GM23338 (cell line): ENCODE measurements around the gene MFSD2A.

ENCODE experiments used
- CREB1 ChIP-seq: fragments of 250-450 bp; sonication (Bioruptor Pico); IDR thresholded peaks from 2 replicates; pipeline ENCODE4 v1.5.0; 2020; ENCODE audit warnings: low read depth, mild to moderate bottlenecking, moderate library complexity
- CTCF ChIP-seq, 2 experiments: fragments of 200-600 bp in 1 of 2; sonication (generic) in 1 of 2; conservative IDR thresholded peaks; 2 replicates each; pipeline versions ENCODE4 v1.5.1 to v1.6.1; 2016 to 2017; ENCODE audit warnings: antibody characterized with exemption in 2 of 2, low read depth in 2 of 2, mild to moderate bottlenecking in 2 of 2, moderate library complexity in 1 of 2
- EZH2 ChIP-seq: fragments of 200-600 bp; sonication (generic); IDR thresholded peaks from one replicate; pipeline ENCODE4 v1.8.0; 2017; ENCODE audit warnings: antibody characterized with exemption, mild to moderate bottlenecking, low read depth; ENCODE audit not compliant: unreplicated experiment
- EZH2phosphoT487 ChIP-seq: fragments of 200-600 bp; sonication (generic); IDR thresholded peaks from one replicate; pipeline ENCODE4 v1.8.1; 2018; ENCODE audit warnings: antibody characterized with exemption; ENCODE audit not compliant: unreplicated experiment
- NANOG ChIP-seq: IDR thresholded peaks from 2 replicates; pipeline ENCODE4 v1.6.1; 2016; ENCODE audit warnings: antibody characterized with exemption, borderline replicate concordance
- POLR2AphosphoS5 ChIP-seq: IDR thresholded peaks from 2 replicates; pipeline ENCODE4 v1.6.1; 2016; ENCODE audit warnings: antibody characterized with exemption, low read depth
- STAT1 ChIP-seq: IDR thresholded peaks from one replicate; pipeline ENCODE4 v1.6.1; 2016; ENCODE audit warnings: antibody characterized with exemption; ENCODE audit not compliant: unreplicated experiment
- ZNF114 ChIP-seq: fragments of 250-450 bp; sonication (Bioruptor Pico); IDR thresholded peaks from 2 replicates; pipeline ENCODE4 v1.5.0; 2020; ENCODE audit warnings: mild to moderate bottlenecking, moderate library complexity
- TF ChIP-seq, protein P1 (sequence below): IDR thresholded peaks from one replicate; pipeline ENCODE4 v1.6.1; 2018; ENCODE audit warnings: antibody characterized with exemption; ENCODE audit not compliant: unreplicated experiment

DNA sequence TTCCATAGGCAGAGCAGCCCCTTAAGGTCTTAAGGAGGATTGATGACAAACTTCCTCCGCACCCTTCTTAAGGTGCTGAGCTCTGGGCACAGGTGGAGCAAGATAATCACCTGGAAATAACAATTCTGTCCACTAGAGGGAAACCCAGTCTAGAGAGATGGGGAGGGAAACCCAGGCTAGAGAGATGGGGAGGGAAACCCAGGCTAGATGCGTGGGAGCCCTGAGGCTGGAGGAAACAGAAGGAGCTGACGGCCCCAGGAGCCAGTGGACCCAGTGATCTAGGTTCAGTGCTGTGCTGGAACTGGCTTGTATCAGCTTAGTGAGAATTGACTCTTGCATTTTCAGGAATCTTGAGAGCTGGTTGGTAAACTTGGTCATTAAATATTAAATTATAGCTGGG lies 35.4 kb upstream of the MFSD2A start:
- TF ChIP-seq CTCF (conservative IDR thresholded peaks at IDR 0.05; ENCODE audit: low read depth in 2 of 2) (peak; percentile 77 to 91), CREB1 (CRISPR knock-in tag) (no peak), EZH2 (no peak), ZNF114 (no peak), POLR2AphosphoS5 (no peak), NANOG (no peak), EZH2phosphoT487 (no peak), STAT1 (no peak)
- TF ChIP-seq, protein P1, sequence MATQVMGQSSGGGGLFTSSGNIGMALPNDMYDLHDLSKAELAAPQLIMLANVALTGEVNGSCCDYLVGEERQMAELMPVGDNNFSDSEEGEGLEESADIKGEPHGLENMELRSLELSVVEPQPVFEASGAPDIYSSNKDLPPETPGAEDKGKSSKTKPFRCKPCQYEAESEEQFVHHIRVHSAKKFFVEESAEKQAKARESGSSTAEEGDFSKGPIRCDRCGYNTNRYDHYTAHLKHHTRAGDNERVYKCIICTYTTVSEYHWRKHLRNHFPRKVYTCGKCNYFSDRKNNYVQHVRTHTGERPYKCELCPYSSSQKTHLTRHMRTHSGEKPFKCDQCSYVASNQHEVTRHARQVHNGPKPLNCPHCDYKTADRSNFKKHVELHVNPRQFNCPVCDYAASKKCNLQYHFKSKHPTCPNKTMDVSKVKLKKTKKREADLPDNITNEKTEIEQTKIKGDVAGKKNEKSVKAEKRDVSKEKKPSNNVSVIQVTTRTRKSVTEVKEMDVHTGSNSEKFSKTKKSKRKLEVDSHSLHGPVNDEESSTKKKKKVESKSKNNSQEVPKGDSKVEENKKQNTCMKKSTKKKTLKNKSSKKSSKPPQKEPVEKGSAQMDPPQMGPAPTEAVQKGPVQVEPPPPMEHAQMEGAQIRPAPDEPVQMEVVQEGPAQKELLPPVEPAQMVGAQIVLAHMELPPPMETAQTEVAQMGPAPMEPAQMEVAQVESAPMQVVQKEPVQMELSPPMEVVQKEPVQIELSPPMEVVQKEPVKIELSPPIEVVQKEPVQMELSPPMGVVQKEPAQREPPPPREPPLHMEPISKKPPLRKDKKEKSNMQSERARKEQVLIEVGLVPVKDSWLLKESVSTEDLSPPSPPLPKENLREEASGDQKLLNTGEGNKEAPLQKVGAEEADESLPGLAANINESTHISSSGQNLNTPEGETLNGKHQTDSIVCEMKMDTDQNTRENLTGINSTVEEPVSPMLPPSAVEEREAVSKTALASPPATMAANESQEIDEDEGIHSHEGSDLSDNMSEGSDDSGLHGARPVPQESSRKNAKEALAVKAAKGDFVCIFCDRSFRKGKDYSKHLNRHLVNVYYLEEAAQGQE, result no peak
